Measurements from ENCODE around the gene FIGNL2.

The FIGNL2 gene

DNA sequence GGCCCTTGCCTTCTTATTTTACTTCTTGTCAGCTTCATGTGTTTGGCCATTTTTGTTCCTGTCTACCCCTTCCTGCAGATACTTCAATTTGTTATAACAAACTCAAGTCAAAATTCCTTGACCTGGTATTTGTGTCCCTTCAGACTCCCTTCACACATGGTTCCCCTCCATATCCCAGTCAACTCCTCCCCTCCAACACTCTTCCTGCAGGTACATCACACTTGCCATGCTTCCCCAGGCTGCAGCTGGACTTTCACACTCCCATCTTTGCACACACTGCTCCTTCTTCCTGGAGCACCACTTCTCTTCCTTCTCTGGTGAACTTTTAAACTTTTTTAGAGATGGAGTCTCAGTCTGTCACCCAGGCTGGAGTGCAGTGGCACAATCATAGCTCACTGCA, 18.9 kb upstream of the FIGNL2 start:
- ChIA-PET POLR2A (no interaction called here), CTCF (interaction anchor here (1.7 kb wide), 1 partner anchor 9 kb away, joined by 3 read pairs; no protein-coding TSS in a partner anchor)
- DNase-seq (ENCODE audit: extremely low spot score), result no peak
- TF ChIP-seq, protein P1, sequence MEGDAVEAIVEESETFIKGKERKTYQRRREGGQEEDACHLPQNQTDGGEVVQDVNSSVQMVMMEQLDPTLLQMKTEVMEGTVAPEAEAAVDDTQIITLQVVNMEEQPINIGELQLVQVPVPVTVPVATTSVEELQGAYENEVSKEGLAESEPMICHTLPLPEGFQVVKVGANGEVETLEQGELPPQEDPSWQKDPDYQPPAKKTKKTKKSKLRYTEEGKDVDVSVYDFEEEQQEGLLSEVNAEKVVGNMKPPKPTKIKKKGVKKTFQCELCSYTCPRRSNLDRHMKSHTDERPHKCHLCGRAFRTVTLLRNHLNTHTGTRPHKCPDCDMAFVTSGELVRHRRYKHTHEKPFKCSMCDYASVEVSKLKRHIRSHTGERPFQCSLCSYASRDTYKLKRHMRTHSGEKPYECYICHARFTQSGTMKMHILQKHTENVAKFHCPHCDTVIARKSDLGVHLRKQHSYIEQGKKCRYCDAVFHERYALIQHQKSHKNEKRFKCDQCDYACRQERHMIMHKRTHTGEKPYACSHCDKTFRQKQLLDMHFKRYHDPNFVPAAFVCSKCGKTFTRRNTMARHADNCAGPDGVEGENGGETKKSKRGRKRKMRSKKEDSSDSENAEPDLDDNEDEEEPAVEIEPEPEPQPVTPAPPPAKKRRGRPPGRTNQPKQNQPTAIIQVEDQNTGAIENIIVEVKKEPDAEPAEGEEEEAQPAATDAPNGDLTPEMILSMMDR (IDR thresholded peaks at IDR 0.05; ENCODE audit: control extremely low read depth, extremely low read depth, low read depth, missing control alignments), result no peak

DNA sequence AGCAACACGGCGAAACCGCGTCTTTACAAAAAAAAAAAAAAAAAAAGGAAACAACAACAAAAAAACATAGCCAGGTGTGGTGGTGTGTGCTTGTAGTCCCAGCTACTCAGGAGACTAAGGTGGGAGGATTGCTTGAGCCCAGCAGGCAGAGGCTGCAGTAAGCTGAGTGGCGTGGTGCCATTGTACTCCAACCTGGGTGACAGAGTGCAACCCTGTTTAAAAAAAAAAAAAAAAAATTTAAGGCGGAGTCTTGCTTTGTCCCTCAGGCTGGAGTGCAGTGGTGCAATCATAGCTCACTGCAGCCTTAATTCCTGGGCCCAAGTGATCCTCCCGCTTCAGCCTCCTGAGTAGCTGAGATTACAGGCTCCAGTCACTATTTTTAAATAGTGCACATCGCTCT, 18.2 kb upstream of the FIGNL2 start:
- CTCF ChIA-PET, result interaction anchor here (1.7 kb wide), 1 partner anchor 10 kb away, joined by 3 read pairs; no protein-coding TSS in a partner anchor
- POLR2A ChIA-PET, result interaction anchor here (0.7 kb wide), 1 partner anchor 490 kb away, joined by 3 read pairs; no protein-coding TSS in a partner anchor

DNA sequence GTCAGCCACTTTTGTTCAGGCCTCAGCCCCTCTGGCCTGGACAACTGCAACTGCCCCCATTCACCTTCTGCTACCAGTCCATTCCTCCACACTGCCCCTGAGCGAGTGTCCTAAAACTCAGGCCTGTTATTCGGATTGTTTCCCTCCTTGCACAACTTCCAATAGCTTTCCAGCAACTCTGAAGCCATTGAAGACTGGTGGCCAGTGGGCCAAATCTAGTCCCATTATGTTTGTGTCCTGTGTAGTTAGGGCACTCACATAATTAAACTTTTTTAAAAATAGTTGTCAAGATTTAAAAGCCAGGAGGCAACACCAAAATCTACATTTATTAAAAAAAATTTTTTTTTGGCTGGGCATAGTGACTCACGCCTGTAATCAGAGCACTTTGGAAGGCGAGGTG, 17.8 kb upstream of the FIGNL2 start:
- TF ChIP-seq, protein P1 (IDR thresholded peaks at IDR 0.05; ENCODE audit: control extremely low read depth, extremely low read depth, low read depth, missing control alignments), result no peak
- ChIA-PET CTCF (interaction anchor here (1.7 kb wide), 1 partner anchor 10 kb away, joined by 3 read pairs; no protein-coding TSS in a partner anchor), POLR2A (interaction anchor here (0.7 kb wide), 1 partner anchor 489 kb away, joined by 3 read pairs; no protein-coding TSS in a partner anchor)
- no peak for DNase-seq (ENCODE audit: extremely low spot score)

More for the DNA sequence above, 18.2 kb upstream of the FIGNL2 start:
- TF ChIP-seq, protein P1 (IDR thresholded peaks at IDR 0.05; ENCODE audit: control extremely low read depth, extremely low read depth, low read depth, missing control alignments), result no peak
- no peak for DNase-seq (ENCODE audit: extremely low spot score)

DNA sequence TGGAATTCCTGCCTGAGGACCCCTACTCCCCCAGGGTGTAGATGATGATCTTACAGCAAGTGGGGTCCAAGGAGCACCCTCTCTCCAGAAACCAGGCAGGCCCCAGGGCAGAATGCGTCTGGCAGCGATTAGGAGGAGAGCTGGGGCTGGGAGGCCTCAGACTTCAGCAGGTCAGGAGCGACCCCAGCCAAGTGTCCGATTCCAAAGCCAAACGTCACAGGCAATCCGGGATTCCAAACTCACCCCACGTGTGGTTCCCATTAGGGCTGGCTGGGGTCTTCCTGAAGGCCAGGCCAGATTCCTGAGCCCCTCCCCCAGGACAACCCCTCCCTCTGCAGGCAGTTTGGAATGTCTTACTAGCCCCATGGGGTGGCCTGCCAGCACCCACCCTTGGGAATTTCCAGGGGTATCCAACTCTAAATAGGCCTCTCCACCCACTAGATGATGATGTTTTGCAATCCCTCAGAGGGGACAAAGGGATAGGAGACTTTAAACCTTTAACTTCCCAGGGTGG, 17.3 kb upstream of the FIGNL2 start:
- no peak for DNase-seq (ENCODE audit: extremely low spot score)
- ChIA-PET CTCF (no interaction called here), POLR2A (no interaction called here)
- TF ChIP-seq, protein P1 (IDR thresholded peaks at IDR 0.05; ENCODE audit: control extremely low read depth, extremely low read depth, low read depth, missing control alignments), result no peak

GRCh38 chr12:51864833-51865670, 16.5 kb upstream of the FIGNL2 start:
- TF ChIP-seq, protein P1 (IDR thresholded peaks at IDR 0.05; ENCODE audit: control extremely low read depth, extremely low read depth, low read depth, missing control alignments), result no peak
- no peak for DNase-seq (ENCODE audit: extremely low spot score)
- POLR2A ChIA-PET, result no interaction called here
- CTCF ChIA-PET, result interaction anchor here (2.7 kb wide), 1 partner anchor 9 kb away, joined by 17 read pairs; no protein-coding TSS in a partner anchor

GRCh38 chr12:51863933-51864832, 15.7 kb upstream of the FIGNL2 start:
- peak; percentile 13 for DNase-seq (ENCODE audit: extremely low spot score)
- POLR2A ChIA-PET, result no interaction called here
- TF ChIP-seq, protein P1 (IDR thresholded peaks at IDR 0.05; ENCODE audit: control extremely low read depth, extremely low read depth, low read depth, missing control alignments), result no peak
- CTCF ChIA-PET, result interaction anchor here (2.7 kb wide), 1 partner anchor 10 kb away, joined by 17 read pairs; no protein-coding TSS in a partner anchor
